Gastroesophageal sphincter (tissue), 4 donors: ENCODE data around the gene RANGAP1. TPM values are rescaled to one million over a fixed set of nuclear protein-coding genes. Genes with fewer than 3 reads are reported as not detected.

Source experiments
- ATAC-seq: fragments of 150-250 bp; one replicate; pipeline ENCODE4 v1.9.1; 2016; ENCODE audit warnings: mild to moderate bottlenecking, moderate library complexity
- H3K27ac ChIP-seq, 4 donors: fragments of 200-600 bp; sonication (generic) in 3 of 4; 1 replicate in 3 of 4; 2 replicates in 1 of 4; pipeline ENCODE4 v1.5.1; 2016 to 2019
- H3K27me3 ChIP-seq: fragments of 200-600 bp; sonication (generic); one replicate; pipeline ENCODE4 v1.5.1; 2019
- H3K36me3 ChIP-seq, 2 donors: fragments of 200-600 bp; sonication (generic); one replicate each; pipeline ENCODE4 v1.5.1; 2019; ENCODE audit warnings: control low read depth in 1 of 2
- H3K4me1 ChIP-seq, 3 donors: fragments of 200-600 bp; sonication (generic); 1 replicate in 2 of 3; 2 replicates in 1 of 3; pipeline ENCODE4 v1.5.1; 2016 to 2019; ENCODE audit warnings: control low read depth in 2 of 3
- H3K4me3 ChIP-seq, 2 donors: fragments of 200-600 bp; sonication (generic); one replicate each; pipeline ENCODE4 v1.5.1; 2019; ENCODE audit warnings: mild to moderate bottlenecking in 1 of 2, moderate library complexity in 1 of 2
- H3K9me3 ChIP-seq, 3 donors: fragments of 200-600 bp; sonication (generic); one replicate each; pipeline ENCODE4 v1.5.1; 2017 to 2019; ENCODE audit warnings: control low read depth in 2 of 3
- EP300 ChIP-seq: sonication (generic); formaldehyde crosslinking; IDR thresholded peaks from one replicate; pipeline ENCODE4 v1.6.1; 2017; ENCODE audit warnings: antibody characterized with exemption, mild to moderate bottlenecking
- POLR2A ChIP-seq, 2 donors: fragments of 450-650 bp; IDR thresholded peaks; one replicate each; pipeline ENCODE4 v1.6.1; 2017; ENCODE audit warnings: antibody characterized with exemption in 2 of 2, mild to moderate bottlenecking in 2 of 2, moderate library complexity in 1 of 2
- POLR2AphosphoS5 ChIP-seq: sonication (generic); formaldehyde crosslinking; IDR thresholded peaks from one replicate; pipeline ENCODE4 v1.6.1; 2017; ENCODE audit warnings: antibody characterized with exemption
- WGBS, 2 donors: methylation state at CpG; one replicate each; pipeline ENCODE4 v1.1.5; 2018; ENCODE audit warnings: low coverage in 1 of 2; 5-methylcytosine and 5-hydroxymethylcytosine counted together
- total RNA-seq, 4 donors: library from RNA; depleted of rRNA; stranded (reverse); fragments of >200 nt; gene quantifications; one replicate each; pipeline ENCODE4 v1.1.0, GENCODE V29; 2016
- TF ChIP-seq, protein P1 (sequence below), 4 experiments: fragments of 200-600 bp in 2 of 4; fragments of 450-650 bp in 2 of 4; sonication (generic) in 1 of 4; IDR thresholded peaks; one replicate each; pipeline ENCODE4 v1.5.1; 2017 to 2019; ENCODE audit warnings: antibody characterized with exemption in 4 of 4, mild to moderate bottlenecking in 2 of 4, moderate library complexity in 2 of 4

Gene RANGAP1
- total RNA-seq, 4 donors from 2014 or later, result 47.9 to 91.5 (median 59.1) TPM

DNA sequence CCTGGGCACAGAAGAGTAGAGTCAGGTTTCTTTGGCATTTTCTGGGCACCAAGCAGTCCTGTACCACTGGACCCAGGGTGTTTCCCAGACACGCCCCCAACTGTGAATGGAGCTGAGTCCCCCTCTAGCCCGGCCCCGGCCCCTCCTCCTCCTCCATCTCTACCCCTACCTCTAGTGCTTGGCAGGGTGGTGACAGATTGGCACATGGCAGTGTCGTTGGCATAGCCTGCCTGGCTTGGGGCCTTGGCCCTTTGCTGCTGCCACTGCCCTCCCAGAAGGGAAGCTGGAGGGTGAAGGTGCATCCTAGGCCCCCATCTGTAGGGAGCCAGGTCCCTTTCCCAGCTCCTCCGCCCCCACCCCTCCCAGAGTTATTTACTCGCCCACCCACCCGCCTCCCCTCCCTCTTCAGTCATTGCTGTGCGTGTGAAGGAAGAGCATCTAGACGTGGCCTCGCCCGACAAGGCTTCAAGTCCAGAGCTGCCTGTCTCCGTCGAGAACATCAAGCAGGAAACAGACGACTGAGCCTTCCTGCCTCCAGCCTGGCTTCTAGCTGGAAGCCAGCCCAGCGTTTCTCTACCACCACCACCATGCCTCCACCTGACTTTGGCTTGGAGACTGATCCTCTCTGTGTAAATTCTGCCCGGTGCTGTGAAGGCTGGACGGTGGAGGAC, 56.1 kb downstream of the RANGAP1 start:
- no peak for ATAC-seq
- Histone ChIP-seq H3K27ac (no peak overlapping the region), H3K4me1 (no peaks in the 10 kb centered on the region), H3K27me3 (no peaks in the 10 kb centered on the region), H3K4me3 (no peak overlapping the region), H3K36me3 (peaks cover 0 to 70% of the 10 kb centered on the region in 2 donors), H3K9me3 (no peaks in the 10 kb centered on the region)
- 100% methylated on average over 1 of the region's 17 CpGs; no CpG with 5 or more reads in 1 of the 2 donors for WGBS, 2 donors
- no peak for TF ChIP-seq POLR2AphosphoS5
- TF ChIP-seq POLR2A (IDR thresholded peaks at IDR 0.05), result no peak
- TF ChIP-seq, protein P1, sequence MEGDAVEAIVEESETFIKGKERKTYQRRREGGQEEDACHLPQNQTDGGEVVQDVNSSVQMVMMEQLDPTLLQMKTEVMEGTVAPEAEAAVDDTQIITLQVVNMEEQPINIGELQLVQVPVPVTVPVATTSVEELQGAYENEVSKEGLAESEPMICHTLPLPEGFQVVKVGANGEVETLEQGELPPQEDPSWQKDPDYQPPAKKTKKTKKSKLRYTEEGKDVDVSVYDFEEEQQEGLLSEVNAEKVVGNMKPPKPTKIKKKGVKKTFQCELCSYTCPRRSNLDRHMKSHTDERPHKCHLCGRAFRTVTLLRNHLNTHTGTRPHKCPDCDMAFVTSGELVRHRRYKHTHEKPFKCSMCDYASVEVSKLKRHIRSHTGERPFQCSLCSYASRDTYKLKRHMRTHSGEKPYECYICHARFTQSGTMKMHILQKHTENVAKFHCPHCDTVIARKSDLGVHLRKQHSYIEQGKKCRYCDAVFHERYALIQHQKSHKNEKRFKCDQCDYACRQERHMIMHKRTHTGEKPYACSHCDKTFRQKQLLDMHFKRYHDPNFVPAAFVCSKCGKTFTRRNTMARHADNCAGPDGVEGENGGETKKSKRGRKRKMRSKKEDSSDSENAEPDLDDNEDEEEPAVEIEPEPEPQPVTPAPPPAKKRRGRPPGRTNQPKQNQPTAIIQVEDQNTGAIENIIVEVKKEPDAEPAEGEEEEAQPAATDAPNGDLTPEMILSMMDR (IDR thresholded peaks at IDR 0.05), result no peak
- no peak for TF ChIP-seq EP300

DNA sequence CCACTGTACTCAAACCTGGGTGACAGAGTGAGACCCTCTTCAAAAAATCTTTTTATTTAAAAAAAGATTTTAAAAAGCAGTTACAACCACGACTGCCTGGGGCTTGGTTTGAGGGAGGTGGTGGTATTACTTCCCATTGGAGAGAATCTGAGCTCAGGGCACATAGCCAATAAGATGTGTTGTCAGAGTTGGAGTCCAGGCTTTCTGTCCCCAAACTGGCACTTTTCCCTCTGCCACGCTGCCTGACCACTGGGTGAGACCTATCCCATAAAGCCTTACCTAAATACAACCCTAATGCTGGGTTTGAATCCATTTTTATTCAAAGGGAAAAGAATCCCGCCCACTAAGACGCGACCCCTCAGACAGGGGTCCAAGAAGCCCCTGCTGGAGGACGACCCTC, 56.8 kb downstream of the RANGAP1 start:
- TF ChIP-seq POLR2AphosphoS5 (no peak), POLR2A (IDR thresholded peaks at IDR 0.05) (no peak)
- TF ChIP-seq, protein P1 (IDR thresholded peaks at IDR 0.05), result no peak
- WGBS, 2 donors, result 66% methylated on average over 2 of the region's 6 CpGs; no CpG with 5 or more reads in 1 of the 2 donors
- Histone ChIP-seq H3K27me3 (no peaks in the 10 kb centered on the region), H3K9me3 (no peaks in the 10 kb centered on the region), H3K4me3 (no peak overlapping the region), H3K36me3 (peaks cover 0 to 77% of the 10 kb centered on the region in 2 donors), H3K4me1 (no peaks in the 10 kb centered on the region), H3K27ac (no peak overlapping the region)
- no peak for ATAC-seq

DNA sequence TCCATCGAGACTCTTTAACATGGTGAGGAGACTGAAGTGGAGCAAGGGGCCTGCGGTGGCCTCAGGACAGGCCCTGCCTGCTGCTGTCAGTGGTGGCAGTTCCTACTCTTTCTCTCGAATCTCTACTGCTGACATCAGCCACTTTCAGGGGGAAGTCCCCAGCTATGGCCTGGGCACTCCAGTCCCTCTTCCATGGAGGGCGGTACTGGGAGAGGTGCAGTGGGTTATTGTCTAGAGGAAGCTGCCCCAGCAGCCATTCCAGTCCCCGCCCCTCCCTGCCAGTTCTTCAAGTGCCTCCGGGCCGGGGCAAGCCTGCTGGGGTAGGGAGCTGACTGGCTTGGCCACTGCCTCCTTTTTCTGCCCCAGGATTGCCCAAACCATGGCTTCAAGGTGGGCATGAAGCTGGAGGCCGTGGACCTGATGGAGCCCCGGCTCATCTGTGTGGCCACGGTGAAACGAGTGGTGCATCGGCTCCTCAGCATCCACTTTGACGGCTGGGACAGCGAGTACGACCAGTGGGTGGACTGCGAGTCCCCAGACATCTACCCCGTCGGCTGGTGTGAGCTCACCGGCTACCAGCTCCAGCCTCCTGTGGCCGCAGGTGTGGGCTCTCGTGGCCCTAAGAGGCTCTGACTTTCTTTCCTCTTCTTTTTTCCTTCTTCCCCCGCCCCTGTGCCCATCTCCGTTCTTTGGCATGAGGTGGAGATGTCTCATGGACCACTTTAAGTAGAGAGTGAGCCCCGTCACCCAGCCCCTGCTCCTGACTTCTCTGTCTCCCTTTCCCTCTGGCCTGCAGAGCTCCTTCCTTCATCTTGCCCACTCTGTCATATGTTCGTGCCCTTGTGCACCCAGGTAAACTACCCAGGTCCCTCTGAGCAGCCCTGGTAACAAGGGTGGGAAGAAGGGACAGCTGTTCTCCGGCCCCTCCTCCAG, 59.0 kb downstream of the RANGAP1 start:
- 88 to 100% methylated on average over 3 to 14 of the region's 26 CpGs for WGBS, 2 donors
- Histone ChIP-seq H3K4me3 (no peak overlapping the region), H3K27ac (no peak overlapping the region), H3K27me3 (no peaks in the 10 kb centered on the region), H3K9me3 (no peaks in the 10 kb centered on the region), H3K4me1 (no peaks in the 10 kb centered on the region), H3K36me3 (peaks cover 0 to 99% of the 10 kb centered on the region in 2 donors)
- TF ChIP-seq EP300 (no peak), POLR2A (IDR thresholded peaks at IDR 0.05) (no peak), POLR2AphosphoS5 (no peak)
- TF ChIP-seq, protein P1 (IDR thresholded peaks at IDR 0.05), result no peak
- peak; percentile 50 for ATAC-seq

DNA sequence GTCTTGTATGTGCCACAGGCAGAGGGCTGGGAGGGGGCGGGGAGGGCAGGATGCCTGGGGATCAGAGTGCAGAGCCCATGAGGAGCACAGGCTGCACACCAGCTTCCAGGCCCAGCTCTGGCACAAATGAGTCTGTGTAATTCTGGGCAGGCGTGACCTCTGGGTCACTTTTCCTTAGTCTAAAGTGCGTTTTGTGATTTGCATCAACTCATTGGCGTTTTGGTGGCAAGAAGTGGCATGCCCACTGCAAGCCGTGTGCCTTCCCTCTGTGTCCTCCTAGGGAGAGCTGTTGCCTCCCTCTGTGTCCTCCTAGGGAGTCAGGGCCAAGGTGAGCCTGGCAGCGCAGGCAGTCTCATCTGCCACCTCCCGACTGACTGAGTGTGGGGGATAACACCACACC, 62.5 kb downstream of the RANGAP1 start:
- no CpG with 5 or more reads among the region's 7 CpGs for WGBS, 2 donors

More for the DNA sequence above, 62.5 kb downstream of the RANGAP1 start:
- H3K4me1 ChIP-seq, result no peaks in the 10 kb centered on the region
- no peak overlapping the region for H3K4me3 ChIP-seq
- ATAC-seq, result no peak
- TF ChIP-seq, protein P1 (IDR thresholded peaks at IDR 0.05), result no peak
- TF ChIP-seq POLR2A (IDR thresholded peaks at IDR 0.05) (no peak), POLR2AphosphoS5 (no peak), EP300 (no peak)
- no peaks in the 10 kb centered on the region for H3K27me3 ChIP-seq
- peaks cover 0 to 96% of the 10 kb centered on the region in 2 donors for H3K36me3 ChIP-seq
- no peaks in the 10 kb centered on the region for H3K9me3 ChIP-seq
- H3K27ac ChIP-seq, result no peak overlapping the region
